Epidermal melanocyte (primary cell): ENCODE measurements around the gene SMTNL2.
A peak's percentile ranks its signal among the peaks of the same experiment; 100 is the strongest.

Experiments
- DNase-seq: peaks from one replicate; pipeline ENCODE4 v3.0.0; 2011; ENCODE audit warnings: low spot score; ENCODE audit not compliant: insufficient read length

SMTNL2 gene

GRCh38 chr17:4545217-4545951 lies 38.9 kb upstream of the SMTNL2 start:
- DNase-seq, result no peak

- no peak for DNase-seq
Measured at GRCh38 chr17:4547118-4547906, 37.0 kb upstream of the SMTNL2 start.

- no peak for DNase-seq
Measured at GRCh38 chr17:4548061-4548461, 36.3 kb upstream of the SMTNL2 start.

GRCh38 chr17:4548721-4549531 lies 35.4 kb upstream of the SMTNL2 start:
- no peak for DNase-seq

GRCh38 chr17:4549781-4550533 lies 34.4 kb upstream of the SMTNL2 start:
- no peak for DNase-seq

GRCh38 chr17:4550534-4551039 lies 33.7 kb upstream of the SMTNL2 start:
- no peak for DNase-seq

GRCh38 chr17:4551141-4551540 lies 33.2 kb upstream of the SMTNL2 start:
- no peak for DNase-seq

- DNase-seq, result no peak
Measured at GRCh38 chr17:4551796-4552525, 32.4 kb upstream of the SMTNL2 start.

- DNase-seq, result no peak
Measured at GRCh38 chr17:4553669-4554068, 30.7 kb upstream of the SMTNL2 start.

- no peak for DNase-seq
Measured at GRCh38 chr17:4554441-4554996, 29.8 kb upstream of the SMTNL2 start.

GRCh38 chr17:4554997-4555799 lies 29.1 kb upstream of the SMTNL2 start, which contains the start of gene MYBBP1A:
MYBBP1A (minus strand) TSS chr17:4555384; CDS start chr17:4555324, 60 bp downstream.
- peak; percentile 100 for DNase-seq

GRCh38 chr17:4555873-4556759 lies 28.2 kb upstream of the SMTNL2 start:
- no peak for DNase-seq

GRCh38 chr17:4556996-4557395 lies 27.3 kb upstream of the SMTNL2 start:
- DNase-seq, result no peak

- no peak for DNase-seq
Measured at GRCh38 chr17:4557626-4558346, 26.5 kb upstream of the SMTNL2 start.

- DNase-seq, result no peak
Measured at GRCh38 chr17:4558347-4558971, 25.9 kb upstream of the SMTNL2 start.

- no peak for DNase-seq
Measured at GRCh38 chr17:4559139-4559791, 25.1 kb upstream of the SMTNL2 start.
